NB4 (cell line): Measurements from ENCODE around the gene IL2RA.

Experiments used
- DNase-seq: peaks from one replicate; pipeline ENCODE4 v3.0.0; 2010; ENCODE audit warnings: low read depth
- H3K4me3 ChIP-seq: one replicate; pipeline ENCODE4 v1.5.1; 2011; ENCODE audit warnings: mild to moderate bottlenecking, low read depth, low read length, moderate library complexity
- CTCF ChIP-seq: IDR thresholded peaks from one replicate; pipeline ENCODE4 v1.5.1; 2012; ENCODE audit warnings: low read depth, low read length
- MAX ChIP-seq: IDR thresholded peaks from 2 replicates; pipeline ENCODE4 v1.6.1; 2011; ENCODE audit warnings: low read depth, low read length
- MYC ChIP-seq: IDR thresholded peaks from 2 replicates; pipeline ENCODE4 v1.6.1; 2011; ENCODE audit warnings: low read depth, low read length
- POLR2A ChIP-seq: IDR thresholded peaks from 2 replicates; pipeline ENCODE4 v1.6.1; 2011; ENCODE audit warnings: mild to moderate bottlenecking; ENCODE audit not compliant: insufficient read length; ENCODE audit errors: extremely low read depth

Gene IL2RA

GRCh38 chr10:6024334-6024682 is 37.9 kb downstream of the IL2RA start:
- H3K4me3 ChIP-seq = no peak overlapping the region
- TF ChIP-seq MAX (no peak), MYC (no peak), POLR2A (no peak), CTCF (no peak)
- no peak for DNase-seq

GRCh38 chr10:6023661-6024333 is 38.4 kb downstream of the IL2RA start:
- no peak overlapping the region for H3K4me3 ChIP-seq
- no peak for DNase-seq
- TF ChIP-seq MYC (no peak), MAX (no peak), CTCF (no peak), POLR2A (no peak)

DNA sequence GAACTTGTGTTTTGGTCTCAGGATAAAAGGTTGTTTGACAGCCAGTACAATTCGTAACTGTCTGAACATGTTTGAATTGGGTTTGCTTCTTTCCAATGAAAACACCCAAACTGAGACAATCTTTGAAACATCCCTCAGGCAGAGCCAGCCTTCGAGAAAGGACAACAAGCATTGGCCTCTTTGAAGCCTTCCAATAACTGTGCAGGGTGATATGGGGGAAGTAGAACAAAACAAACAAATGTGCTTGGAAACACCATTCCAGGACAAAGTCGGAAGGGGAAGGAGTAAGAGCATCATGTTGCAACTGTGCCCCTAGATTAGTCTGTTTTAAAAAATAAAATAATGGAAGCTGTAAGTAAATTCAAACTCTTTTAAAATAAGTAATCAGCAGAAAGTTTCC is 39.5 kb downstream of the IL2RA start:
- no peak for TF ChIP-seq MYC
- TF ChIP-seq CTCF = no peak
- TF ChIP-seq MAX = no peak
- TF ChIP-seq POLR2A = no peak
- DNase-seq = no peak
- H3K4me3 ChIP-seq = no peak overlapping the region

GRCh38 chr10:6020826-6021225 is 41.3 kb downstream of the IL2RA start:
- DNase-seq = no peak
- no peak overlapping the region for H3K4me3 ChIP-seq
- TF ChIP-seq CTCF (no peak), MAX (no peak), POLR2A (no peak), MYC (no peak)

GRCh38 chr10:6019796-6020195 is 42.4 kb downstream of the IL2RA start:
- no peak overlapping the region for H3K4me3 ChIP-seq
- no peak for DNase-seq
- TF ChIP-seq CTCF (no peak), MYC (no peak), MAX (no peak), POLR2A (no peak)
